GM03348 (cell line): ENCODE data around the gene TEC.
"Not testable (repeated sequence)": the region's sequence is repeated elsewhere in the genome, so short reads cannot be mapped to it uniquely, and the experiment has no call there.

ENCODE experiments used
- DNase-seq: peaks from one replicate; pipeline ENCODE4 v3.0.0; 2012; ENCODE audit warnings: low spot score

TEC gene

GRCh38 chr4:48242511-48243195 lies 27.0 kb downstream of the TEC start:
- DNase-seq = no peak

GRCh38 chr4:48241731-48242130 lies 27.9 kb downstream of the TEC start:
- no peak for DNase-seq

GRCh38 chr4:48237996-48238645 lies 31.5 kb downstream of the TEC start:
- DNase-seq = no peak

GRCh38 chr4:48235050-48235449 lies 34.6 kb downstream of the TEC start:
- no peak for DNase-seq

GRCh38 chr4:48234575-48234974 lies 35.1 kb downstream of the TEC start:
- DNase-seq = no peak

GRCh38 chr4:48228949-48229348 lies 40.7 kb downstream of the TEC start:
- DNase-seq = no peak

GRCh38 chr4:48227662-48228061 lies 42.0 kb downstream of the TEC start:
- DNase-seq = no peak

GRCh38 chr4:48226199-48226598 lies 43.4 kb downstream of the TEC start:
- DNase-seq = no peak

GRCh38 chr4:48225368-48226141 lies 44.1 kb downstream of the TEC start:
- no peak for DNase-seq

- DNase-seq = no peak
Measured at GRCh38 chr4:48224606-48225005, 45.0 kb downstream of the TEC start.

- no peak for DNase-seq
Measured at GRCh38 chr4:48223633-48224295, 45.9 kb downstream of the TEC start.

GRCh38 chr4:48222491-48222890 lies 47.1 kb downstream of the TEC start:
- no peak for DNase-seq

- not testable (repeated sequence) for DNase-seq
Measured at GRCh38 chr4:48219430-48219829, 50.2 kb downstream of the TEC start.

- DNase-seq = no peak
Measured at GRCh38 chr4:48216563-48216962, 53.1 kb downstream of the TEC start.

- DNase-seq = no peak
Measured at GRCh38 chr4:48215977-48216376, 53.7 kb downstream of the TEC start.

GRCh38 chr4:48212165-48212564 lies 57.5 kb downstream of the TEC start:
- no peak for DNase-seq

GRCh38 chr4:48210966-48211328 lies 58.7 kb downstream of the TEC start:
- DNase-seq = no peak

GRCh38 chr4:48205626-48206025 lies 64.0 kb downstream of the TEC start:
- DNase-seq = no peak

GRCh38 chr4:48205107-48205506 lies 64.5 kb downstream of the TEC start:
- DNase-seq = no peak

GRCh38 chr4:48203819-48204218 lies 65.8 kb downstream of the TEC start:
- no peak for DNase-seq

- DNase-seq = no peak
Measured at GRCh38 chr4:48197643-48198237, 71.9 kb downstream of the TEC start.

- no peak for DNase-seq
Measured at GRCh38 chr4:48196758-48197504, 72.7 kb downstream of the TEC start.
